HG03575 (cell line): ENCODE results near the gene DKC1.

ENCODE experiments used
- ATAC-seq: cut with Tn5 transposase; IDR thresholded peaks from one replicate; pipeline ENCODE4 v1.9.1; 2021; ENCODE audit not compliant: unreplicated experiment, insufficient number of reproducible peaks, low FRiP score; ENCODE audit errors: extremely low read depth

DKC1 gene

GRCh38 chrX:154779261-154779660 is 16.6 kb downstream of the DKC1 start:
- ATAC-seq, result no peak

GRCh38 chrX:154780968-154781367 is 18.3 kb downstream of the DKC1 start:
- ATAC-seq, result no peak

GRCh38 chrX:154784149-154784995 is 21.7 kb downstream of the DKC1 start:
- ATAC-seq, result no peak

- ATAC-seq, result no peak
Observed at GRCh38 chrX:154785716-154786115, 23.1 kb downstream of the DKC1 start.

- no peak for ATAC-seq
Observed at GRCh38 chrX:154791467-154791866, 28.8 kb downstream of the DKC1 start.

- no peak for ATAC-seq
Observed at GRCh38 chrX:154791939-154792338, 29.3 kb downstream of the DKC1 start.

- ATAC-seq, result no peak
Observed at GRCh38 chrX:154793084-154793795, 30.6 kb downstream of the DKC1 start.

GRCh38 chrX:154795016-154795415 is 32.4 kb downstream of the DKC1 start:
- ATAC-seq, result no peak

GRCh38 chrX:154797006-154797405 is 34.3 kb downstream of the DKC1 start:
- ATAC-seq, result no peak

GRCh38 chrX:154799556-154800348 is 37.1 kb downstream of the DKC1 start:
- ATAC-seq, result no peak

- ATAC-seq, result no peak
Observed at GRCh38 chrX:154800478-154801210, 38.0 kb downstream of the DKC1 start.

GRCh38 chrX:154802947-154803346 is 40.3 kb downstream of the DKC1 start:
- no peak for ATAC-seq

- ATAC-seq, result no peak
Observed at GRCh38 chrX:154804261-154804956, 41.7 kb downstream of the DKC1 start.

GRCh38 chrX:154804957-154805695 is 42.5 kb downstream of the DKC1 start, which contains the start of gene MPP1:
Gene MPP1 (minus strand): TSS chrX:154805485. CDS start chrX:154805373, 112 bp downstream.
- no peak for ATAC-seq

GRCh38 chrX:154805696-154806091 is 43.0 kb downstream of the DKC1 start:
- no peak for ATAC-seq

- no peak for ATAC-seq
Observed at GRCh38 chrX:154806837-154807501, 44.3 kb downstream of the DKC1 start.

- no peak for ATAC-seq
Observed at GRCh38 chrX:154809939-154810665, 47.4 kb downstream of the DKC1 start.
